ENCODE measurements around the gene RBM45. TPM values are rescaled to one million over a fixed set of nuclear protein-coding genes. Genes with fewer than 3 reads are reported as not detected.

The RBM45 gene
- total and polyA plus RNA-seq, 7 donors: 3.4 to 9.5 (median 4.5) TPM

GRCh38 chr2:178111743-178112142 is 494 bp upstream of the RBM45 start:
- no peak for ATAC-seq
- Histone ChIP-seq H3K9me3 (no peaks in the 10 kb centered on the region), H3K27me3 (ENCODE audit: insufficient read depth in 3 of 3, low read length in 2 of 3) (no peaks in the 10 kb centered on the region), H3K4me3 (peak overlapping the region; percentile 93), H3K4me1 (peaks cover 14% of the 10 kb centered on the region), H3K27ac (peak overlapping the region; percentile 77), H3K36me3 (ENCODE audit: insufficient read depth in 1 of 2, low read depth in 1 of 2) (peaks cover 0 to 12% of the 10 kb centered on the region in 2 donors)
- no peak for TF ChIP-seq CTCF (IDR thresholded peaks at IDR 0.05)
- no peak for DNase-seq
- 92 to 100% (median 97%) methylated on average over 1 of the region's 1 CpG for WGBS, 3 donors
- intact Hi-C loops (cut with DNase I): loop anchor here (2.0 to 10.0 kb wide), 3 partner anchors 86 to 305 kb away; no protein-coding TSS in a partner anchor

GRCh38 chr2:178114462-178114861 is 2.2 kb downstream of the RBM45 start:
- no peak overlapping the region for H3K27ac ChIP-seq
- H3K36me3 ChIP-seq (ENCODE audit: insufficient read depth in 1 of 2, low read depth in 1 of 2): peaks cover 0 to 22% of the 10 kb centered on the region in 2 donors
- no peaks in the 10 kb centered on the region for H3K9me3 ChIP-seq
- 73 to 93% (median 81%) methylated on average over 2 of the region's 2 CpGs for WGBS, 3 donors
- peaks cover 14% of the 10 kb centered on the region for H3K4me1 ChIP-seq
- intact Hi-C loops (cut with DNase I): loop anchor here (5.0 to 10.0 kb wide), 2 partner anchors 83 to 300 kb away; no protein-coding TSS in a partner anchor
- TF ChIP-seq CTCF (IDR thresholded peaks at IDR 0.05): no peak
- H3K4me3 ChIP-seq: no peak overlapping the region
- ATAC-seq (no peak), DNase-seq (no peak)
- no peaks in the 10 kb centered on the region for H3K27me3 ChIP-seq (ENCODE audit: insufficient read depth in 3 of 3, low read length in 2 of 3)

- no peak overlapping the region for H3K4me3 ChIP-seq
- H3K27me3 ChIP-seq (ENCODE audit: insufficient read depth in 3 of 3, low read length in 2 of 3): no peaks in the 10 kb centered on the region
- H3K9me3 ChIP-seq: no peaks in the 10 kb centered on the region
- H3K27ac ChIP-seq: no peak overlapping the region
- DNase-seq (no peak), ATAC-seq (no peak)
- peaks cover 0 to 27% of the 10 kb centered on the region in 2 donors for H3K36me3 ChIP-seq (ENCODE audit: insufficient read depth in 1 of 2, low read depth in 1 of 2)
- intact Hi-C loops (cut with DNase I): loop anchor here in 1 of 2 donors (10.0 kb wide), 1 partner anchor 300 kb away; no protein-coding TSS in a partner anchor
- peaks cover 14% of the 10 kb centered on the region for H3K4me1 ChIP-seq
- TF ChIP-seq CTCF (IDR thresholded peaks at IDR 0.05): no peak
These were observed 3.0 kb downstream of the RBM45 start for GRCh38 chr2:178115271-178115670.

GRCh38 chr2:178117725-178118124 is 5.5 kb downstream of the RBM45 start:
- no peak for ATAC-seq
- H3K9me3 ChIP-seq: no peaks in the 10 kb centered on the region
- no peaks in the 10 kb centered on the region for H3K27me3 ChIP-seq (ENCODE audit: insufficient read depth in 3 of 3, low read length in 2 of 3)
- H3K27ac ChIP-seq: no peak overlapping the region
- 91 to 100% (median 93%) methylated on average over 1 of the region's 1 CpG for WGBS, 3 donors
- no peak for DNase-seq
- no peak for TF ChIP-seq CTCF (IDR thresholded peaks at IDR 0.05)
- H3K4me1 ChIP-seq: peaks cover 11% of the 10 kb centered on the region
- H3K4me3 ChIP-seq: no peak overlapping the region
- intact Hi-C loops (cut with DNase I): loop anchor here in 1 of 2 donors (10.0 kb wide), 1 partner anchor 297 kb away; no protein-coding TSS in a partner anchor
- H3K36me3 ChIP-seq (ENCODE audit: insufficient read depth in 1 of 2, low read depth in 1 of 2): peaks cover 0 to 51% of the 10 kb centered on the region in 2 donors
